Measurements from ENCODE around the gene SKAP2. TPM values are rescaled to one million over a fixed set of nuclear protein-coding genes. Genes with fewer than 3 reads are reported as not detected.

Gene SKAP2
- total RNA-seq, 4 donors from 2014 or later, result 8.2 to 26.1 (median 11.8) TPM

DNA sequence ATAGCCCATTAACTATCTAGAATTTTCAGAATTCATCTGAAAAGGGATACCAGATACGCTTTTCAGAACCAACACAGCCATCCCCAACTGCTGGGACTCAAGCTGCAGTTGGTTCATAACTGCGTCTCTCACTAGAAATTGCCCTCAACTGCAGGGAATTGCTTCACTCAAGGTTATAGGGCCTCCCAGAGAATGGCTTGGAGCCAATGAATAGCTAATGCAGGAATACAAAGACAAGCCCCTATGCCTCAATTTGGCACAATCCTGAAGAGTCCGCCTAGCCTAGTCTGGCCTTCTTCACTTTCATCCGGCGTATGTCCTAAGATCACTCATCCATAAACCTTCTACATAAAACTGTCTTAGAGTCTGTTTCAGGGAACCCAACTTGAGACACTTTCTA is 164.0 kb downstream of the SKAP2 start:
- H3K36me3 ChIP-seq, result no peaks in the 10 kb centered on the region
- no peaks in the 10 kb centered on the region for H3K27me3 ChIP-seq
- no peak overlapping the region for H3K27ac ChIP-seq
- no peak for DNase-seq
- WGBS, 2 donors, result 85 to 92% methylated on average over 5 of the region's 5 CpGs
- H3K4me1 ChIP-seq, result no peaks in the 10 kb centered on the region
- no peak for TF ChIP-seq POLR2A (IDR thresholded peaks at IDR 0.05)
- TF ChIP-seq, protein P1, sequence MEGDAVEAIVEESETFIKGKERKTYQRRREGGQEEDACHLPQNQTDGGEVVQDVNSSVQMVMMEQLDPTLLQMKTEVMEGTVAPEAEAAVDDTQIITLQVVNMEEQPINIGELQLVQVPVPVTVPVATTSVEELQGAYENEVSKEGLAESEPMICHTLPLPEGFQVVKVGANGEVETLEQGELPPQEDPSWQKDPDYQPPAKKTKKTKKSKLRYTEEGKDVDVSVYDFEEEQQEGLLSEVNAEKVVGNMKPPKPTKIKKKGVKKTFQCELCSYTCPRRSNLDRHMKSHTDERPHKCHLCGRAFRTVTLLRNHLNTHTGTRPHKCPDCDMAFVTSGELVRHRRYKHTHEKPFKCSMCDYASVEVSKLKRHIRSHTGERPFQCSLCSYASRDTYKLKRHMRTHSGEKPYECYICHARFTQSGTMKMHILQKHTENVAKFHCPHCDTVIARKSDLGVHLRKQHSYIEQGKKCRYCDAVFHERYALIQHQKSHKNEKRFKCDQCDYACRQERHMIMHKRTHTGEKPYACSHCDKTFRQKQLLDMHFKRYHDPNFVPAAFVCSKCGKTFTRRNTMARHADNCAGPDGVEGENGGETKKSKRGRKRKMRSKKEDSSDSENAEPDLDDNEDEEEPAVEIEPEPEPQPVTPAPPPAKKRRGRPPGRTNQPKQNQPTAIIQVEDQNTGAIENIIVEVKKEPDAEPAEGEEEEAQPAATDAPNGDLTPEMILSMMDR (IDR thresholded peaks at IDR 0.05), result no peak
- intact Hi-C loops (cut with DNase I), result no loop called here
- no peaks in the 10 kb centered on the region for H3K9me3 ChIP-seq
- no peak overlapping the region for H3K4me3 ChIP-seq (replicated peaks in 1 of 3)

DNA sequence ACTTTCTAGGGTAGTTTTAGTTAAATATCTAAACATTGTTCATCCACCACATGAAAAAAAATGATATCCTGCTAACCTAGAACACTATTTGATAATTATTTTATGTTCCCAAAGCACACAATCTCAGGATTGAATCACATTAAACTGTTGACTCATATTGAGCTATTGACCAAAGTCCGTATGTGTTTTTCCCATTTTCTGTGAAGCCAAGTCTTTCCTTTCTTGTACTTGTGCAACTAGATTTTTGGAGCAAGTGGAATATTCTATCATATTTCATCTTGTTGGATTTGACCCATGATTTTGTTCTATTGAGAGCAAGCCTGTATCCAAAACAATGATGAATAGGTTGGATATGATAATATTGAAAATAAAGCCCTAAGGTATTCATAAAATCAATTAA is 164.6 kb downstream of the SKAP2 start:
- Histone ChIP-seq H3K27ac (no peak overlapping the region), H3K27me3 (no peaks in the 10 kb centered on the region), H3K36me3 (no peaks in the 10 kb centered on the region), H3K9me3 (no peaks in the 10 kb centered on the region), H3K4me3 (replicated peaks in 1 of 3) (no peak overlapping the region), H3K4me1 (no peaks in the 10 kb centered on the region)
- WGBS, 2 donors, result 91 to 92% methylated on average over 1 of the region's 1 CpG
- intact Hi-C loops (cut with DNase I), result no loop called here
- no peak for DNase-seq
- TF ChIP-seq POLR2A (IDR thresholded peaks at IDR 0.05), result no peak
- TF ChIP-seq, protein P1 (IDR thresholded peaks at IDR 0.05), result no peak

DNA sequence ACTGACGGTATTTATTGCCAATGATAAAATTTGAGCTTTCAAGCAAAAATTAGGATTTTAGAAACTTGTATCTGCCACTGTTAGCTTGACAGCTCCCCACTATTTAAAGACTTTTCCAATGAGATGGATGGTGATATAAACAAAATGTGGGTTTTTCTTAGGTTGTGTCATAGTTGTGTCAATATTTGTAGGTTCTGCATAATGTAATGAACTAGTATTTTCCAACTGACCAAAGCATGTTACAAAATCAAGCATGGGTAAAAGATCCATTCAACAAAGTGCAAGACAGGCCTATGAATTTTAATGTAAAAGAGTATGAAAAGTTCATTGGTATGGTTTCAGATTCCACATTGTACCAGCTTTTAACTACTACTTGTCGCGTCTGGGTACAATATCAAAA is 165.6 kb downstream of the SKAP2 start:
- Histone ChIP-seq H3K9me3 (no peaks in the 10 kb centered on the region), H3K27ac (no peak overlapping the region), H3K27me3 (no peaks in the 10 kb centered on the region), H3K36me3 (no peaks in the 10 kb centered on the region), H3K4me1 (no peaks in the 10 kb centered on the region), H3K4me3 (replicated peaks in 1 of 3) (no peak overlapping the region)
- intact Hi-C loops (cut with DNase I), result no loop called here
- TF ChIP-seq, protein P1 (IDR thresholded peaks at IDR 0.05), result no peak
- no peak for TF ChIP-seq POLR2A (IDR thresholded peaks at IDR 0.05)
- DNase-seq, result no peak
- WGBS, 2 donors, result 95 to 97% methylated on average over 3 of the region's 3 CpGs

DNA sequence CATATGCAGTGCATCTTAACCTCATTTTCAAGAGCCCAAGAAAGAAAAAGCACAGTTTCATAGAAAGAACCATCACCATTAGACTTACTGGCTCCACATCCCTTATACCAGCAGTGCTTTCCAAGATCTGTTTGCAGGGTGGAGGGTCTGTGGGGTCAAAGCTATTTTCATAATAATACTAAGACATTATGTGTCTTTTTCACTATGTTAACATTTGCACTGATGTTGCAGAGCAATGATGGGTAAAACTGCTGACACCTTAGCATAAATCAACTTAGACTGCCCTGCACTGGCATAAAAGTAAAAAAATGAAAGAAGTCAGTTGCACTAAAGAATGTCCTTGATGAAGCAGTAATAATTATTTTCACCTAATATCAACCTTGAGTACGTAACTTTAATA is 166.2 kb downstream of the SKAP2 start:
- TF ChIP-seq, protein P1 (IDR thresholded peaks at IDR 0.05), result no peak
- no peak for TF ChIP-seq POLR2A (IDR thresholded peaks at IDR 0.05)
- Histone ChIP-seq H3K4me1 (no peaks in the 10 kb centered on the region), H3K9me3 (no peaks in the 10 kb centered on the region), H3K27ac (no peak overlapping the region), H3K36me3 (no peaks in the 10 kb centered on the region), H3K27me3 (no peaks in the 10 kb centered on the region), H3K4me3 (replicated peaks in 1 of 3) (no peak overlapping the region)
- intact Hi-C loops (cut with DNase I), result no loop called here
- WGBS, 2 donors, result 96 to 98% methylated on average over 1 of the region's 1 CpG
- no peak for DNase-seq

DNA sequence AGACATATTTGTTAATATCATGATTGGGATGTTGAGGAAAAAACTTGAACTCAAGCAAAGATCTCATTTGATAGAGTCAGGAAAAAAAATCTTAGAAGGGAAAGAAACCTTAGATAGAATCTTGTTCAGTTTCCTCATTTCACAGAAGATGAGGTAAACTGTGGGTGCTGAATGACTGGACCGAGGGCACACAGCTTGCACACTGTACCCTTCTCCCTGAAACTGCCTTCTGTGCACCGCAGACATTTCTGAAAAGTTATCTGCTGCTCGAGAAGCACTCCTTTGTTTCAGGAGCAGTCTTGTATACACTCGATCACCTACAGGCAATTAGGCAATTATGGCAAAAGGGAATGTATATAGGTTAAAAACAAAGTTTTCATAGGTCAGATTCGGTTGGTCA is 167.4 kb downstream of the SKAP2 start:
- intact Hi-C loops (cut with DNase I), result no loop called here
- H3K27ac ChIP-seq, result no peak overlapping the region
- WGBS, 2 donors, result 92 to 94% methylated on average over 5 of the region's 5 CpGs

More for the DNA sequence above, 167.4 kb downstream of the SKAP2 start:
- H3K4me3 ChIP-seq (replicated peaks in 1 of 3), result no peak overlapping the region
- no peaks in the 10 kb centered on the region for H3K27me3 ChIP-seq
- no peaks in the 10 kb centered on the region for H3K9me3 ChIP-seq
- no peak for TF ChIP-seq POLR2A (IDR thresholded peaks at IDR 0.05)
- TF ChIP-seq, protein P1 (IDR thresholded peaks at IDR 0.05), result no peak
- no peak for DNase-seq
- H3K36me3 ChIP-seq, result no peaks in the 10 kb centered on the region
- H3K4me1 ChIP-seq, result no peaks in the 10 kb centered on the region

Data from thyroid gland (tissue), 4 donors.